Measurements from ENCODE around the gene ANKHD1. TPM values are rescaled to one million over a fixed set of nuclear protein-coding genes. Genes with fewer than 3 reads are reported as not detected.
A peak's percentile ranks its signal among the peaks of the same experiment; 100 is the strongest.

Gene ANKHD1
- total and polyA plus RNA-seq, 9 of the 15 experiments (the other 6 are each of a cell fraction or from before 2014, with no cell fraction given), result 38.9 to 138 (median 78.7) TPM

DNA sequence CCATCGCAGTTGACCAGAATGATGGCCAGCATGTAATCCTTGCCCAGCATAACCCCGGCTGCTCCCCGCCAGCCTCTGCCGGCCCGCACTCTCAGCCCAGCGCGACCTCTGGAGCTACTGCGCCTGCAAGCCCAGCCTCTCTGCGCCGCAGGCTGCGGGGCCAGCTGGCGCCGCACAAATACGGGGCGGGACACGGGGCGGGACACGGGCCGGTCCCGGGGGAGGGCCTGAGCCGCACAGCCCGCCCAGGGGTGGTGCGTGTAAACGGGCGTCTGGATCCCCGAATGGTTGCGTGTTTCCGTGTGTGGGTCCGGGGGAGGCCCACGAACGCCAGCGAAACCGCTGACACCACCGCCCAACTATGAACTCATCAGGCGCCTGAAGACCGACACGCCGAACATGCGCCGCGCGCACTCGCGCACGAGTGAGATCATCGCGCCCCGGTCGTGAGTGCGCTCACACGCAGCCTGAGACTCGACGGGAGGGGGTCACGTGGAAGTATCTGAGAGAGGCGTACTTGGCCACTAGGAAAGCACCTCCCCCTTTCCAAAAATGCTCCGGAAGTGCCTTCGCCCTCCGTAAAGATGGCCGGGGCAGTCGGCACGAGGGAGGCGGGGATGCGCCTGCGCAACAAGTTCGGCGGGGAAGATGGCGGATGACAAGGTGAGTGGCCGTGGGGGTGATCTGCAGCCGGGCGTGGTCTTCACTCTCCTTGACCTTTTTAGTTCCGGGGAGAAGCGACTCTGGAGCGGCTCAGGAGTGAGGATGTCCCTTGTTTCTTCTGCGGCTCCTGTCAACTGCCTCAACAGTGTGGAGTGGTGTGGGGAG lies 162.8 kb downstream of the ANKHD1 start, which contains the start of the genes APBB3 and SLC35A4 (continued):
- TF ChIP-seq TFE3 (CRISPR knock-in tag; IDR thresholded peaks at IDR 0.05) (peak; percentile 91), ZNF586 (CRISPR knock-in tag; conservative IDR thresholded peaks at IDR 0.05) (no peak), ZNF12 (CRISPR knock-in tag; IDR thresholded peaks at IDR 0.05) (peak; percentile 32; the same call in 1 of the 2 replicates), JUN (IDR thresholded peaks at IDR 0.05; ENCODE audit: borderline replicate concordance, low read depth, low read length) (peak; percentile 98), JUN (CRISPR knock-in tag; IDR thresholded peaks at IDR 0.05; ENCODE audit: borderline replicate concordance) (peak; percentile 97), CREB3L1 (IDR thresholded peaks at IDR 0.05; ENCODE audit: borderline replicate concordance, low read depth) (peak; percentile 83), TRIM28 (IDR thresholded peaks at IDR 0.05) (no peak), BHLHE40 (IDR thresholded peaks at IDR 0.05; ENCODE audit: low read length) (peak; percentile 95), ARHGAP35 (IDR thresholded peaks at IDR 0.05; ENCODE audit: partially characterized antibody) (no peak), CHD1 (IDR thresholded peaks at IDR 0.05; ENCODE audit: low read length) (peak; percentile 16), ELK3 (CRISPR knock-in tag; IDR thresholded peaks at IDR 0.05) (no peak), L3MBTL2 (IDR thresholded peaks at IDR 0.05) (peak; percentile 100), ZNF75A (CRISPR knock-in tag; IDR thresholded peaks at IDR 0.05) (no peak), NFE2L1 (tag; IDR thresholded peaks at IDR 0.05; ENCODE audit: borderline replicate concordance, low read depth) (no peak), POLR2A (conservative IDR thresholded peaks at IDR 0.05) (peak; percentile 93), ZSCAN32 (CRISPR knock-in tag; IDR thresholded peaks at IDR 0.05) (no peak), BRD4 (IDR thresholded peaks at IDR 0.05) (no peak), PTRF (tag; IDR thresholded peaks at IDR 0.05) (no peak), SREBF2 (CRISPR knock-in tag; IDR thresholded peaks at IDR 0.05) (no peak), ZNF121 (CRISPR knock-in tag; conservative IDR thresholded peaks at IDR 0.05) (no peak), ESRRB (CRISPR knock-in tag; IDR thresholded peaks at IDR 0.05; ENCODE audit: borderline replicate concordance) (no peak), MECOM (CRISPR knock-in tag; IDR thresholded peaks at IDR 0.05) (no peak), HNRNPK (IDR thresholded peaks at IDR 0.05; ENCODE audit: low read depth, low read length, poor library complexity, severe bottlenecking) (peak; percentile 30), TCF7 (IDR thresholded peaks at IDR 0.05; ENCODE audit: borderline replicate concordance) (peak; percentile 67; the same call in 1 of the 2 replicates)
- TF ChIP-seq, protein P1, sequence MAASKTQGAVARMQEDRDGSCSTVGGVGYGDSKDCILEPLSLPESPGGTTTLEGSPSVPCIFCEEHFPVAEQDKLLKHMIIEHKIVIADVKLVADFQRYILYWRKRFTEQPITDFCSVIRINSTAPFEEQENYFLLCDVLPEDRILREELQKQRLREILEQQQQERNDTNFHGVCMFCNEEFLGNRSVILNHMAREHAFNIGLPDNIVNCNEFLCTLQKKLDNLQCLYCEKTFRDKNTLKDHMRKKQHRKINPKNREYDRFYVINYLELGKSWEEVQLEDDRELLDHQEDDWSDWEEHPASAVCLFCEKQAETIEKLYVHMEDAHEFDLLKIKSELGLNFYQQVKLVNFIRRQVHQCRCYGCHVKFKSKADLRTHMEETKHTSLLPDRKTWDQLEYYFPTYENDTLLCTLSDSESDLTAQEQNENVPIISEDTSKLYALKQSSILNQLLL (CRISPR knock-in tag; IDR thresholded peaks at IDR 0.05; ENCODE audit: borderline replicate concordance), result no peak
